ENCODE results near the gene TTPAL. TPM values are rescaled to one million over a fixed set of nuclear protein-coding genes. Genes with fewer than 3 reads are reported as not detected.

Gene TTPAL
- total and polyA plus RNA-seq, 10 of the 15 experiments (the other 5 are each of a cell fraction or from before 2014, with no cell fraction given), result 4.0 to 24.0 (median 9.3) TPM

GRCh38 chr20:44523746-44524145 is 48.1 kb downstream of the TTPAL start:
- TF ChIP-seq MYB (IDR thresholded peaks at IDR 0.05; ENCODE audit: borderline replicate concordance, low read depth, low read length) (no peak), CHD1 (IDR thresholded peaks at IDR 0.05; ENCODE audit: low read depth, low read length) (no peak), NR2C1 (IDR thresholded peaks at IDR 0.05) (no peak), PAX8 (IDR thresholded peaks at IDR 0.05) (no peak), CREM (IDR thresholded peaks at IDR 0.05; ENCODE audit: low read depth) (no peak), IRF4 (IDR thresholded peaks at IDR 0.05; ENCODE audit: low read depth, low read length) (no peak), YY1 (IDR thresholded peaks at IDR 0.05; ENCODE audit: low read depth, low read length) (no peak), ESRRA (IDR thresholded peaks at IDR 0.05; ENCODE audit: low read length) (no peak), MXI1 (IDR thresholded peaks at IDR 0.05; ENCODE audit: low read depth, low read length) (no peak), RAD51 (IDR thresholded peaks at IDR 0.05) (no peak), KDM1A (IDR thresholded peaks at IDR 0.05; ENCODE audit: borderline replicate concordance) (no peak), SMAD1 (IDR thresholded peaks at IDR 0.05; ENCODE audit: low read depth, partially characterized antibody) (no peak), NRF1 (conservative IDR thresholded peaks at IDR 0.05; ENCODE audit: low read depth, low read length) (no peak), SIN3A (IDR thresholded peaks at IDR 0.05; ENCODE audit: low read depth, low read length) (no peak), PML (IDR thresholded peaks at IDR 0.05; ENCODE audit: low read length) (no peak), YBX1 (IDR thresholded peaks at IDR 0.05) (no peak)
- TF ChIP-seq, protein P1, sequence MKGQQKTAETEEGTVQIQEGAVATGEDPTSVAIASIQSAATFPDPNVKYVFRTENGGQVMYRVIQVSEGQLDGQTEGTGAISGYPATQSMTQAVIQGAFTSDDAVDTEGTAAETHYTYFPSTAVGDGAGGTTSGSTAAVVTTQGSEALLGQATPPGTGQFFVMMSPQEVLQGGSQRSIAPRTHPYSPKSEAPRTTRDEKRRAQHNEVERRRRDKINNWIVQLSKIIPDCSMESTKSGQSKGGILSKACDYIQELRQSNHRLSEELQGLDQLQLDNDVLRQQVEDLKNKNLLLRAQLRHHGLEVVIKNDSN (IDR thresholded peaks at IDR 0.05; ENCODE audit: borderline replicate concordance, extremely low read length, insufficient read depth, low read depth, low read length), result no peak
- TF ChIP-seq, protein P2, sequence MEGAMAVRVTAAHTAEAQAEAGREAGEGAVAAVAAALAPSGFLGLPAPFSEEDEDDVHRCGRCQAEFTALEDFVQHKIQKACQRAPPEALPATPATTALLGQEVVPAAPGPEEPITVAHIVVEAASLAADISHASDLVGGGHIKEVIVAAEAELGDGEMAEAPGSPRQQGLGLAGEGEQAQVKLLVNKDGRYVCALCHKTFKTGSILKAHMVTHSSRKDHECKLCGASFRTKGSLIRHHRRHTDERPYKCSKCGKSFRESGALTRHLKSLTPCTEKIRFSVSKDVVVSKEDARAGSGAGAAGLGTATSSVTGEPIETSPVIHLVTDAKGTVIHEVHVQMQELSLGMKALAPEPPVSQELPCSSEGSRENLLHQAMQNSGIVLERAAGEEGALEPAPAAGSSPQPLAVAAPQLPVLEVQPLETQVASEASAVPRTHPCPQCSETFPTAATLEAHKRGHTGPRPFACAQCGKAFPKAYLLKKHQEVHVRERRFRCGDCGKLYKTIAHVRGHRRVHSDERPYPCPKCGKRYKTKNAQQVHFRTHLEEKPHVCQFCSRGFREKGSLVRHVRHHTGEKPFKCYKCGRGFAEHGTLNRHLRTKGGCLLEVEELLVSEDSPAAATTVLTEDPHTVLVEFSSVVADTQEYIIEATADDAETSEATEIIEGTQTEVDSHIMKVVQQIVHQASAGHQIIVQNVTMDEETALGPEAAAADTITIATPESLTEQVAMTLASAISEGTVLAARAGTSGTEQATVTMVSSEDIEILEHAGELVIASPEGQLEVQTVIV (IDR thresholded peaks at IDR 0.05; ENCODE audit: borderline replicate concordance, partially characterized antibody), result no peak
- TF ChIP-seq, protein P3, sequence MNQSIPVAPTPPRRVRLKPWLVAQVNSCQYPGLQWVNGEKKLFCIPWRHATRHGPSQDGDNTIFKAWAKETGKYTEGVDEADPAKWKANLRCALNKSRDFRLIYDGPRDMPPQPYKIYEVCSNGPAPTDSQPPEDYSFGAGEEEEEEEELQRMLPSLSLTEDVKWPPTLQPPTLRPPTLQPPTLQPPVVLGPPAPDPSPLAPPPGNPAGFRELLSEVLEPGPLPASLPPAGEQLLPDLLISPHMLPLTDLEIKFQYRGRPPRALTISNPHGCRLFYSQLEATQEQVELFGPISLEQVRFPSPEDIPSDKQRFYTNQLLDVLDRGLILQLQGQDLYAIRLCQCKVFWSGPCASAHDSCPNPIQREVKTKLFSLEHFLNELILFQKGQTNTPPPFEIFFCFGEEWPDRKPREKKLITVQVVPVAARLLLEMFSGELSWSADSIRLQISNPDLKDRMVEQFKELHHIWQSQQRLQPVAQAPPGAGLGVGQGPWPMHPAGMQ (IDR thresholded peaks at IDR 0.05; ENCODE audit: borderline replicate concordance), result no peak
- Histone ChIP-seq H3K4me3 (no peak overlapping the region), H3K4me1 (ENCODE audit: control insufficient read depth, insufficient read depth, low read length) (peaks cover 7% of the 10 kb centered on the region; the same call in 1 of the 2 replicates), H3K79me2 (ENCODE audit: control insufficient read depth, insufficient read depth, low read length) (peaks cover 28% of the 10 kb centered on the region), H3K9ac (ENCODE audit: control insufficient read depth, insufficient read depth, low read length) (no peak overlapping the region), H4K20me1 (ENCODE audit: control insufficient read depth, insufficient read depth) (no peaks in the 10 kb centered on the region), H2AFZ (ENCODE audit: control insufficient read depth, low read depth, low read length) (no peak overlapping the region), H3K36me3 (ENCODE audit: control insufficient read depth in 2 of 2, insufficient read depth in 2 of 2, low read length in 1 of 2) (no peaks in the 10 kb centered on the region), H3K27me3 (replicated peaks in 1 of 2; ENCODE audit: control insufficient read depth in 2 of 2, insufficient read depth in 2 of 2, low read length in 1 of 2) (no peaks in the 10 kb centered on the region), H3K27ac (ENCODE audit: control insufficient read depth, insufficient read depth) (no peak overlapping the region), H3K9me3 (replicated peaks; ENCODE audit: control insufficient read depth, insufficient read depth, low read length) (no peaks in the 10 kb centered on the region), H3K4me2 (ENCODE audit: control insufficient read depth, insufficient read depth) (no peak overlapping the region)
- BruUV-seq (replicated peaks), result no TSS peak
- ChIA-PET POLR2A (interaction anchor here (0.7 kb wide), 1 partner anchor 26 kb away, joined by 3 read pairs; no protein-coding TSS in a partner anchor), CTCF (interaction anchor here (0.8 to 1.4 kb wide), 3 partner anchors 48 to 140 kb away, joined by 3 to 4 read pairs (median 3); partner anchors contain the start of gene TTPAL), RAD21 (ENCODE audit: unreplicated experiment) (interaction anchor here (1.1 kb wide), 2 partner anchors 63 to 159 kb away, joined by 3 to 5 read pairs; no protein-coding TSS in a partner anchor), SMC1A (ENCODE audit: uncharacterized antibody, unreplicated experiment) (interaction anchor here (0.6 to 1.4 kb wide), 5 partner anchors 18 to 85 kb away, joined by 3 to 5 read pairs (median 3); no protein-coding TSS in a partner anchor)
- in situ Hi-C loops (cut with MboI) (no loop called here), intact Hi-C loops (cut with micrococcal nuclease; ENCODE audit: unreplicated experiment) (loop anchor here (5.0 kb wide), 1 partner anchor 84 kb away; no protein-coding TSS in a partner anchor)
- 65% methylated on average over 4 of the region's 4 CpGs for WGBS (ENCODE audit: insufficient coverage, insufficient replicate concordance, low lambda C conversion rate, missing lambda C conversion rate)
- FAIRE-seq (no peak), ATAC-seq (no peak), DNase-seq (ENCODE audit: low read depth, low spot score) (no peak)

Measured in GM12878 (cell line).